ENCODE measurements around the gene LMTK2. TPM values are rescaled to one million over a fixed set of nuclear protein-coding genes. Genes with fewer than 3 reads are reported as not detected.

LMTK2 gene
- total RNA-seq, 1 donor from 2014 or later, result 15.4 TPM

DNA sequence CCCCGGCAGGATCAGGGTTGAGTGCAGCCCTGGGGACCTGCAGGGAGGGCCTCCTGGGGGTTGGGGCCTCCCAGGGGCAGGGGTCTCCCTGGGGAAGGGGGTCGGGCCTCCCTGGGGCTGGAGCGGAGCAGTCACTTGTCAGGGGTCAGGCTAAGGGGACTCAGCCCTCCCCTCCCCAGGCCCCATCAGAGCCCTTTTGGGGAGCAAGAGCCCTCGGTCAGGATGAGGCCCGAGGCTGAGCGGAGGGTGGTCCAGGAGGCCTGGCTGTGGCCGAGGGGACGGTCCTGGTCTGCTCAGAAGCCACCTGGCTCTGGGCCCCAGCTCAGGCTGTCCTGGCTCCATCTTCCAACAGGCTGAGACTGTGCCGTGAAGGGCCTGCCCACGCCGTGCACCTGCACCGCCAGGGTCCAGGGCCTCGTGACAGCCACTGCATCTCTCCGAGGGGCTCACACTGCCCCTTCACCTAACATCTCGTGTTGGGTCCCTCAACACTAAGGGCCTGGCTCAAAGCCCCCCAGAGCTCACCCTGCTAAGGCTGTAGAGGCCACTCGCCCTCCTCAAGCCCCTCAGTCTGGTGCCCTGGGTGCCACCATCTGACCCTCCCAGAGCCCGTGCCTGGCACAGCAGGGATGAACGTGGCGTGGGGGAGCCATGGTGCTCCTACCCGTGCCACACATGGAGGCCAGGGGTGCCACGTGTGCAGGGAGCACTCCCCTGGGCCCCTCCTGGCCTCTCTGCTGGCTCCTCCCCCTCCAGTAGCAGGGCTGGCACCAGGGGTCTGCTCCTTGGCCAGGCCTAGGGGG is 117.4 kb downstream of the LMTK2 start:
- DNase-seq (ENCODE audit: extremely low spot score, unreplicated experiment), result no peak
- H3K4me1 Mint-ChIP-seq (ENCODE audit: unreplicated experiment), result peaks cover 3% of the 10 kb centered on the region
- H3K36me3 Mint-ChIP-seq (ENCODE audit: unreplicated experiment), result peaks cover 16% of the 10 kb centered on the region
- no peak overlapping the region for H3K27ac Mint-ChIP-seq (ENCODE audit: unreplicated experiment)
- no peaks in the 10 kb centered on the region for H3K27me3 Mint-ChIP-seq (ENCODE audit: unreplicated experiment)
- no peak overlapping the region for H3K4me3 Mint-ChIP-seq (ENCODE audit: unreplicated experiment)
- TF ChIP-seq CTCF (IDR thresholded peaks at IDR 0.05), result no peak
- H3K9me3 Mint-ChIP-seq (ENCODE audit: unreplicated experiment), result peaks cover 2% of the 10 kb centered on the region

DNA sequence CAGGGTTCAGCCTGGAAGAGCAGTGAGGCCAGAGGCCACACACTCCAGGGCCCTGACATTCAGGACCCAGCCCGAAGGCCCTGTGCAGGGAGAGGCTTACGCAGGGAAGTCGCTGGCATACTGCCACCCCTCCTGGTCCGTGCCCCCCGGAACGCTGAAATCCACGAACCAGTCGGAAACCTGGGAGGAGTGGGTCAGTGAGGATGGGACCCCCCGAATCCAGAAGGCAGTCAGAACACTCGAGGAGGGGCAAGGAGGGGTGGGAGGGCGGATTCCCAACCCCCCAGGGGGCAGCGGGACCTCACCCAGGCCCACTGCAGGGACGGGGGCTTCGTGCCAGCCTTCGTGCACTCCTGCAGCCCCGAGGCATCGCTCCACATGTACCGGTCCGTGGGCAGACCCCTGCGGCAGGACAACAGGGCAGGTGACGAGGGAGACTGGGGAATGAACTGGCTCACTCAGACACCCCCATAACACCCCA is 118.1 kb downstream of the LMTK2 start:
- H3K9me3 Mint-ChIP-seq (ENCODE audit: unreplicated experiment), result no peaks in the 10 kb centered on the region
- no peaks in the 10 kb centered on the region for H3K4me1 Mint-ChIP-seq (ENCODE audit: unreplicated experiment)
- H3K4me3 Mint-ChIP-seq (ENCODE audit: unreplicated experiment), result no peak overlapping the region
- TF ChIP-seq CTCF (IDR thresholded peaks at IDR 0.05), result no peak
- no peak for DNase-seq (ENCODE audit: extremely low spot score, unreplicated experiment)
- peaks cover 13% of the 10 kb centered on the region for H3K36me3 Mint-ChIP-seq (ENCODE audit: unreplicated experiment)
- H3K27ac Mint-ChIP-seq (ENCODE audit: unreplicated experiment), result no peak overlapping the region
- no peaks in the 10 kb centered on the region for H3K27me3 Mint-ChIP-seq (ENCODE audit: unreplicated experiment)

DNA sequence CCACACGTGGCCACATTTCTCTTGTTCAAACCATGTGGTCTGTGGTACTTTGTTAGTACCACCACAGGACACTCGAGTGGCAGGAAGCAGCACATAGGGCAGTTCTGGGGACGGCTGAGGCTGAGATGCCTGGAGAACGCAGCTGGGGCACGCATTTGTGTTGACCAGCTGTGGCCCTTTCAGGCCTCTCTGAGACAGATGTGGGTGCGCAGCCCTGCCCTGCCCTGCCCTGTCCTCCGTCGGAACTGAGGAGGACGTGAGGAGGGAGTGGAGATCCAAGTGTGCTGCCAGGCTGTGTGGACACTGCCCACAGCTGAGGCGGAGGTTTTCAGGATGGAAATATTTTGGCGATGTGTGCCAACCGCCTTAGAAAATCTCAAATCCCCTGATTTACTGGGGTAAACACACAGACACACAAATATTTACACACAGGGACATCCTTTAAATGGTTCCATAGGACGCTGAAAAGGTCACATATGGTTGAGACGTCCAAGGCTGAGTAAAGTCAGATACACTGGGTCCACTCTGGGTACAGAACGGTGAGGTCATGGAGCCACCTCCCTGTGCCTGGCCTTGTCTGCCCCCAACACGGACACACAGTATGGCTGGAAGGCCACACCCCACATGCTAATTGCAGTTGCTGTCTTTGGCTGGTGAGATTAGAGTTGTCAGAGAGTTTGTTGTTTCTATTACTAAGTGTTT is 119.4 kb downstream of the LMTK2 start:
- Mint-ChIP-seq H3K36me3 (ENCODE audit: unreplicated experiment) (peaks cover 13% of the 10 kb centered on the region), H3K4me1 (ENCODE audit: unreplicated experiment) (no peaks in the 10 kb centered on the region), H3K4me3 (ENCODE audit: unreplicated experiment) (no peak overlapping the region), H3K27ac (ENCODE audit: unreplicated experiment) (no peak overlapping the region), H3K9me3 (ENCODE audit: unreplicated experiment) (no peaks in the 10 kb centered on the region), H3K27me3 (ENCODE audit: unreplicated experiment) (no peaks in the 10 kb centered on the region)
- TF ChIP-seq CTCF (IDR thresholded peaks at IDR 0.05), result no peak
- DNase-seq (ENCODE audit: extremely low spot score, unreplicated experiment), result no peak

DNA sequence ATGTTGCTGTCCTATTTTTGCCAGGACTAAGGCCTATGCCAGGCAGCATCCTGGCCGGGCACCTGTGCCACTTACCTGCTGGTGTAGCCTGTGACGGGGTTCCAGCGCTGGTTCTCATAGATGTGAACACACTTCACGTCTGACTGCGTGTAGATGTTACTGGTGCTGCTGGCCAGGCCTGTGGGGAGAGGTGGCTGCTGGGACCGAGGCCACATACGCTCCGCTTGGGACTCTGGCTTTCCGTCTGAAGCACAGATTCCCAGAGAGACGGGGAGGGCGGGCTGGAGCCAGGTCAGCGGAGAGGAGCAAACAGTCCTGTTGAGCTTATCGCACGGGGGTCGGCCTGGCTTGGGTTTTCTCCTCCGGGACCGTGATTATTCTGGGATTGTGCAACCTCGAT is 121.3 kb downstream of the LMTK2 start:
- Mint-ChIP-seq H3K4me3 (ENCODE audit: unreplicated experiment) (no peak overlapping the region), H3K9me3 (ENCODE audit: unreplicated experiment) (no peaks in the 10 kb centered on the region), H3K27ac (ENCODE audit: unreplicated experiment) (no peak overlapping the region), H3K27me3 (ENCODE audit: unreplicated experiment) (no peaks in the 10 kb centered on the region), H3K36me3 (ENCODE audit: unreplicated experiment) (peaks cover 9% of the 10 kb centered on the region), H3K4me1 (ENCODE audit: unreplicated experiment) (no peaks in the 10 kb centered on the region)
- TF ChIP-seq CTCF (IDR thresholded peaks at IDR 0.05), result no peak
- DNase-seq (ENCODE audit: extremely low spot score, unreplicated experiment), result no peak

DNA sequence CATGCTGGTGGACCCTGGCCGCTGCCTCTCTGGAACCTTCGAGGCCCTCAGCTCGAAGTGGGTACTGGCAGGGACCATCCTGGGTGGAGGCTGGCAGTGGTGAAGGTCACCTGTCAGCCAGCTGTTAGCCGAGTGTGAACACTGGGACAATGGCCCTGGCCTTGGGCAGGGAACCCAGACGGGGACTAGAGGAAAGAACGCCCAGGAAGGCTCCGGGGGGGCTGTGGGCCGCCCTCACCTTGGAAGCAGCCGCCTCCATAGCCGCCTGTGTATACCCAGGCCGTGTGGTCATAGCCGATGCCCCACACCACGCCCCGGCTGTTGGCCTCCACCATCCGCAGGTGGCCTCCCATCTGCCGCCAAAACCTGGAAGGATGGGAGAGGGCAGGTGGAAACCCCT is 122.1 kb downstream of the LMTK2 start:
- DNase-seq (ENCODE audit: extremely low spot score, unreplicated experiment), result no peak
- no peaks in the 10 kb centered on the region for H3K4me1 Mint-ChIP-seq (ENCODE audit: unreplicated experiment)
- no peaks in the 10 kb centered on the region for H3K27me3 Mint-ChIP-seq (ENCODE audit: unreplicated experiment)
- H3K4me3 Mint-ChIP-seq (ENCODE audit: unreplicated experiment), result no peak overlapping the region
- H3K36me3 Mint-ChIP-seq (ENCODE audit: unreplicated experiment), result peaks cover 9% of the 10 kb centered on the region
- no peaks in the 10 kb centered on the region for H3K9me3 Mint-ChIP-seq (ENCODE audit: unreplicated experiment)
- no peak for TF ChIP-seq CTCF (IDR thresholded peaks at IDR 0.05)
- H3K27ac Mint-ChIP-seq (ENCODE audit: unreplicated experiment), result no peak overlapping the region

All from osteocyte (in vitro differentiated cells).